ENCODE results near the gene SLC22A23.
A peak's percentile ranks its signal among the peaks of the same experiment; 100 is the strongest.

The SLC22A23 gene, protein sequence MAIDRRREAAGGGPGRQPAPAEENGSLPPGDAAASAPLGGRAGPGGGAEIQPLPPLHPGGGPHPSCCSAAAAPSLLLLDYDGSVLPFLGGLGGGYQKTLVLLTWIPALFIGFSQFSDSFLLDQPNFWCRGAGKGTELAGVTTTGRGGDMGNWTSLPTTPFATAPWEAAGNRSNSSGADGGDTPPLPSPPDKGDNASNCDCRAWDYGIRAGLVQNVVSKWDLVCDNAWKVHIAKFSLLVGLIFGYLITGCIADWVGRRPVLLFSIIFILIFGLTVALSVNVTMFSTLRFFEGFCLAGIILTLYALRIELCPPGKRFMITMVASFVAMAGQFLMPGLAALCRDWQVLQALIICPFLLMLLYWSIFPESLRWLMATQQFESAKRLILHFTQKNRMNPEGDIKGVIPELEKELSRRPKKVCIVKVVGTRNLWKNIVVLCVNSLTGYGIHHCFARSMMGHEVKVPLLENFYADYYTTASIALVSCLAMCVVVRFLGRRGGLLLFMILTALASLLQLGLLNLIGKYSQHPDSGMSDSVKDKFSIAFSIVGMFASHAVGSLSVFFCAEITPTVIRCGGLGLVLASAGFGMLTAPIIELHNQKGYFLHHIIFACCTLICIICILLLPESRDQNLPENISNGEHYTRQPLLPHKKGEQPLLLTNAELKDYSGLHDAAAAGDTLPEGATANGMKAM

DNA sequence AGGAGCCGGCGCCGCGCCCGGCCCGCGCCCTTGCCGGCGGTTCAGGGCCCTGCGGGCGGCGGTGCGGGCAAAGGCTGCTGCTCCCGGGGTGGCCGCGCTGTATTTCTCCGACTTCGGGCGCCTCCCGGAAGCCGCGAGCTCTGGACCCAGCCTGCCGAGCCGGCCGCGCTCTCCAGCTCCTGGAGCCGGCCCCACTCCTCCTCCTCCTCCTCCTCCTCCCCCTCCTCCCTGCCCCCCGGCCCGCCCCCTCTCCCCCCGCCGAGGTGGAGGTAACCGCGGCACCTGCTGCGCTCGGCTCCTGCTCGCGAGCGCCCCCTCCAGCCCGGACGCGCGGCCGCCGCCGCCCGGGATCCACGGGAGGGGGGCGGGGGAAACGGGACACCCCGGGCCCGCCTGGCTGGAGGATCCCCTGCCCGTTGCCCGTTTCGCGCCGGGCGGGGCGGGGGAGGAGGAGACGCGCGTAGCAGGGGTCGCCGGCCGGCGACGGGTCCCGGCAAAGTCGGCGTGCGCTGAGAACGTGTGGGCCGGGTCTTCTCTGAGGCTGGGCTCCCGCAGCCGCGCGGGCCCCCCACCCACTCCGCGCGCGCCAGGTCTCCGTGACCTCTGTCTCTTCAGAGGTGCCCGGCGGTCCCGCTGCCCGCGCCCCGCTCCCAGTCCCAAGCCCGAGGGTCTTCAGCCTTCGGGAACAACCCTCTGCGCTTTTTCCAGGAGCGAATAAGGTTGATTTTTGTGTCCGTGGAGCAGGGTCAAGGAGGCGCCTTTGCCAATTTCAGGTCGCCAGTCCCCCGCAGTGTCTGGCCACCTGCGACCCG is at the start of gene SLC22A23:
Gene SLC22A23, minus strand, starts transcription at position 153 of the 812 bp plus-strand sequence. CDS start 491 bp downstream, outside the sequence.
- peak; percentile 87 for DNase-seq

- DNase-seq: peak; percentile 20
Measured at GRCh38 chr6:3506200-3506599, 49.4 kb upstream of the SLC22A23 start.

GRCh38 chr6:3504938-3505805 is 48.3 kb upstream of the SLC22A23 start:
- no peak for DNase-seq

GRCh38 chr6:3504354-3504753 is 47.5 kb upstream of the SLC22A23 start:
- no peak for DNase-seq

GRCh38 chr6:3501826-3502500 is 45.1 kb upstream of the SLC22A23 start:
- no peak for DNase-seq

DNA sequence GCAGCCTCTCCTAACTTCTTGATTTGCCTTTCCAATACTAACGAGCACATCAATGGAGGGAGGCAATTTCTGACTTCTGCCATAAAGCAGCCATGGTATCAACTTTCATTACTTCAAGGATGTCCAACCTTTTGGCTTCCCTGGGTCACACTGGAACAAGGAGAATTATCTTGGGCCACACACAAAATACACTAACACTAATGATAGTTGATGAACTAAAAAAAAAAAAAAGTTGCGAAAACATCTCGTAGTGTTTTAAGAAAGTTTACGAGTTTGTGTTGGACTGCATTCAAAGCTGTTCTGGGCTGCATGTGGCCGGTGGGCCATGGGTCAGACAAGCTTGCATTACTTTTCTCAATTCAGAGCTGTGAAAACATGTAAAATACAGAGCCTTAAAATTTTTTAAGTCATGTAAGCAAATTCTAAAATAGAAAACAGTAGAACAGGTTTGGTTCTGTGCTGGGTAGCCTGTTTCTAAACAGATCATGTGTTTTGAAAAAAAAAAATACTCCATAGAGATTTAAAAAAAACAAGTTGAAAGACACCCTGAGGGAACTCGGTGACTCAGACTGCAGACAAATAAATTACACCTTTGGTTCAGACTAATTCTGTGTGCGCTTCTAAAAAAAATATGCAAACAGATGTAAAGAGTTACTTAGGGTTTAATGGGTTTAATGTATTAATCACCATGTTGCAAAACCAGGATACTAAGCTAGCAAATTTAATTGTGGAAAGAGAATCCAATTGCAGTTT is 43.6 kb upstream of the SLC22A23 start:
- DNase-seq: peak; percentile 23

DNA sequence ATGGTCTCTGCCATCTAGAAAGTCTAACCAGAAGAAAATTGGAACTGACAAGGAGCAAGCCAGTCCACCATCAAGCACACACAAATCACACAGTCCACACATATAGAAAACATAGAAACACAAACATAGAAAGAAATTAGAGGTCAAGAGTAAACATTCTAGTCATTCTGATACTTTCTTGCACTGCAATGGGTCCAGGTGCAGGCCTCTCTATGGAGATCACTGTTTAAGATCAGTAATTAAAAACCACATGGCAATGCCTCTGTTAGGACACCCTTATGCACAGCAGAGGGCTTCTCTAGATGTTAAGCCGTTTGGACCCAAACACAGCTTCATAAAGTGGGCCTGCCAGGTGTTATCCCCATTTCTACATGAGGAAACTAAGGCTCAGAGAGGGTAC is 42.8 kb upstream of the SLC22A23 start:
- no peak for DNase-seq

- no peak for DNase-seq
Measured at GRCh38 chr6:3496395-3496794, 39.5 kb upstream of the SLC22A23 start.

DNA sequence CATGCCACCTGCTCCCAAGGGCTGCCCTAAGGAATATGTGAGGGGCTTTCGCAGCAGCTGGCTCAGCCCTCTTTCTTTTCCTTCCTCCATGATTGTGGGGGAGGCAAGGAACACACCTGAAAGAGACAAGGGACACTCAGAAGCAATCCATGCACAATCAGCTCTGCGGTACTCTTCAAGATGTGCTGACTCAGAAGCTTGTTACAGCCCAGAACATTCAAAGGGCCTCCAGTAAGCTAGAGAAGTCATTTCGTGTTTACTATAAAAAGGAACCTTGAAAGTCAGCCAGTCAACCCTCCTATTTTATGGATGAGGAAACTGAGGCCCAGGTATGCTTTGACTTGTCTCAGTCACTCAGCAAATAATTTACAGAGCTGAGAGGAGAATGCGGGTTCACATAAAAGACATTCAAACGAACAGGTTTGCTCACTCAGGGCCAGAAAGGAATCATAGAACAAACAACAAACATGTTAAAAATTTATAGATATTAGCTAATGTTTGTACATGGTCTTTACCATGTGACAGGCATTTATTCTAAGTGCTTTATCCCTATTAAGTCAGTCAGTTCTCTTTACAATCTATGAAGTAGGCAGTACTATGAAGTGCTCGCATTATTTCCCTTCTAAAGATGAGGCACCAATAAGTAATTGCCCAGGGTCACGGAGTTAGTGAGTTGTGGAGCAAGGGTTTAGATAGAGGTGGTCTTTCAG is 37.7 kb upstream of the SLC22A23 start:
- DNase-seq: no peak

- DNase-seq: no peak
Measured at GRCh38 chr6:3490625-3490980, 33.8 kb upstream of the SLC22A23 start.

- no peak for DNase-seq
Measured at GRCh38 chr6:3489961-3490624, 33.2 kb upstream of the SLC22A23 start.

DNA sequence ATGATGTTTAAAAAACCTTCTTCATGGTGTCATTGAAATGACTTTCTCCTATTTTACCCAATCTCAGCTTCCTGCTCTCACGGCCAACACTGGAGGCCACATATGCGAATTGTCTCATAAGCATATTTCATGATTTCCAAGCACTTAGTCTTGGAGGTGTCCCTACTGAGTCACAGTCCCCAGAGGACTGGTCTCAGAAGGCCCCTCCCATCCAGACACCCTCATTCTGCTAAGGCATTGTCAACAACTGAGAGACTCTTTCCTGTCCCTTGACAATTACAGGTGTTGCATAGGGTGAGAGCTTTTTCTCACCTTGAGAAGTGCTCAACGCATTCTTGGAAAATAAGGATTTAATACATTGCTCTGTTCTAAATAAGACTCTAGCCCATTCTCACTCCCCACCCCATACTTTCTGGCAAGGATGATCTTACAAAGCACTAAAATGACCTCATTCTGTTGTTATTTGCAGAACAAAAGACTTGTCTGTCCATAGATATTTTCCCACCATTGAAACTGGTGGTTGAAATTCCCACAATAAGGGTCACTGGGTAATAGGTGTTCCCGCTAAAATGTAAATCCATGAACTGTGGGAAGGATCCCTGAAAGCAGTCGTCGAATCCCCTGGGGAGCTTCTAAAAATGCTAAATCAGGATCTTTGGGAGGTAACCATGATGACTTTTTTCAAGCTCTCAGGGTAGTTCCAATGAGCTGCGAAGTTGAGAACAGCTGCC is 32.3 kb upstream of the SLC22A23 start:
- peak; percentile 62 for DNase-seq

DNA sequence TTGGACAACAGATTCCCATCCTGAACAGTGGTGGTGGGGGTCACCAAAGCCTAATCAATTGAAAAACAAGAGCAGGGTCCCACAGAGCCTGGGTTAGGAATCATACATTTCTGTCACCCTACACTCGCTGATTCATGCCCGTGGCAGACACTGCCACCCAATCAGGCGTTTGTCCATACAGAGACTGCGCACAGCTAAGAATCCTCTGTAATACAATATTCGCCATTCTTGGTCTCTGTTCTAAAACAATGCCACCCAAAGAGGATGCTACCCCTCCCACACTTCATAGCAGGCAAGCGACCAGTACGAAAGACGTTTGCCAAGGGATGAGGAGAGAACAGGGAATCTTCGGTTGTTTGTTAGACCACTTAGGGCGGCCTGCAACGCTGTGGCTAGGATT is 28.1 kb upstream of the SLC22A23 start:
- no peak for DNase-seq

DNA sequence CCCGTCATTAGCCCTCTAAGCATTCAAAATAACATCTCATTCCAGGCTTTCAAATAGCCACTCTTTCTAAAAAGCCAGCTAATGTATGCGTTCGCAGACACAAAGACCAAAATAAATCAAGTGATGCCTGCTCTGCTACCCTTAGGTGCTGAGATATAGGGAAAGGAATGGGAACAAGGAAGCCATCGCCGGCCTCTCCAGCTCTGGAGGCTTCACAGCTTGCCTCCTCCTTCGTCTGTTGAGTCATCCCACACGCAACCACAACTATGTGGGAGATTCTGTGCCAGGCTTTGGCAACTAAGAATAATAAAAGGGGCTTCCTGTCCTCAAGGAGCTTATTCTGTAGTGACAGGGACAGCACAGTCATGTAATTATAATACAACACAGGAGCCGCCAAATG is 27.3 kb upstream of the SLC22A23 start:
- no peak for DNase-seq

- no peak for DNase-seq
Measured at GRCh38 chr6:3483675-3484074, 26.8 kb upstream of the SLC22A23 start.

GRCh38 chr6:3482869-3483268 is 26.0 kb upstream of the SLC22A23 start:
- DNase-seq: no peak

- no peak for DNase-seq
Measured at GRCh38 chr6:3481640-3482039, 24.8 kb upstream of the SLC22A23 start.

GRCh38 chr6:3480009-3480408 is 23.2 kb upstream of the SLC22A23 start:
- DNase-seq: no peak

DNA sequence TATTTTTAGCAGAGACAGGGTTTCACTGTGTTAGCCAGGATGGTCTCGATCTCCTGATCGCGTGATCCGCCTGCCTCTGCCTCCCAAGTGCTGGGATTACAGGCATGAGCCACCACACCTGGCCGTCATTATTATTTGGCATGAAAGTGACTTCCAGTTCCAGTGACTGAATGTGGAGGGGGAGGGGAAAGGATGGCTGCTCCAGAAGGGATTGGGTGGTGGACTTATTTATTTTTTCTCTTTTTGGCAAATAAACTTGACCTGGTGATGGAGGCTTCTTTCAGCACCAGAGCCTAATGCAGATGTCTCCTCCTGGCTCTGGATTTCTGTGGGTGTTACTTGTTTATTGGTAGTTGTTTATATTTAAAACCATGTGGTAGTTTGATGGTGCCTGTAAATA is 16.9 kb upstream of the SLC22A23 start:
- no peak for DNase-seq

Data from eye (tissue), 1 donor.